ENCODE measurements around the gene CPT2. TPM values are rescaled to one million over a fixed set of nuclear protein-coding genes. Genes with fewer than 3 reads are reported as not detected.

CPT2 gene
- total and polyA plus RNA-seq, 2 of the 13 experiments (the other 11 are each of a cell fraction or from before 2014, with no cell fraction given) = 12.6 to 14.6 TPM

GRCh38 chr1:53196485-53197290 is at the start of gene CPT2 (continued):
- TF ChIP-seq HIC2 (CRISPR knock-in tag; IDR thresholded peaks at IDR 0.05; ENCODE audit: low read depth) (no peak), TEAD2 (CRISPR knock-in tag; IDR thresholded peaks at IDR 0.05) (no peak), PHF20 (CRISPR knock-in tag; IDR thresholded peaks at IDR 0.05) (peak; percentile 74), MIXL1 (CRISPR knock-in tag; IDR thresholded peaks at IDR 0.05) (0 out of 2 replicates have a peak, but pooled peaks have one; percentile 9), SIN3B (IDR thresholded peaks at IDR 0.05; ENCODE audit: low read length) (no peak), PRDM10 (CRISPR knock-in tag; IDR thresholded peaks at IDR 0.05; ENCODE audit: low read depth) (no peak), ZNF761 (CRISPR knock-in tag; conservative IDR thresholded peaks at IDR 0.05) (no peak), SP2 (CRISPR knock-in tag; IDR thresholded peaks at IDR 0.05) (peak; percentile 41; the same call in 1 of the 2 replicates), TFDP2 (CRISPR knock-in tag; IDR thresholded peaks at IDR 0.05) (peak; percentile 88), KIAA2018 (CRISPR knock-in tag; IDR thresholded peaks at IDR 0.05; ENCODE audit: borderline replicate concordance) (no peak), SOX13 (IDR thresholded peaks at IDR 0.05) (no peak), SOX13 (CRISPR knock-in tag; conservative IDR thresholded peaks at IDR 0.05 in 1 of 2, IDR thresholded peaks at IDR 0.05 in 1 of 2) (no peak), NONO (IDR thresholded peaks at IDR 0.05) (no peak), NONO (CRISPR knock-in tag; conservative IDR thresholded peaks at IDR 0.05) (0 out of 2 replicates have a peak, but pooled peaks have one; percentile 56)
